GM19035 (cell line): Measurements from ENCODE around the gene SNX18.
A peak's percentile ranks its signal among the peaks of the same experiment; 100 is the strongest.
"Not testable (repeated sequence)": the region's sequence is repeated elsewhere in the genome, so short reads cannot be mapped to it uniquely, and the experiment has no call there.

Source experiments
- ATAC-seq: cut with Tn5 transposase; IDR thresholded peaks from one replicate; pipeline ENCODE4 v1.9.1; 2021; ENCODE audit not compliant: unreplicated experiment

The SNX18 gene

GRCh38 chr5:54517512-54518145, at the start of gene SNX18:
SNX18 (plus strand) TSS chr5:54517759; CDS start chr5:54517953, 194 bp downstream.
- ATAC-seq = peak; percentile 97

GRCh38 chr5:54469622-54470021, 47.9 kb upstream of the SNX18 start:
- no peak for ATAC-seq

- ATAC-seq = no peak
Measured at GRCh38 chr5:54470128-54470527, 47.4 kb upstream of the SNX18 start.

- ATAC-seq = no peak
Measured at GRCh38 chr5:54470677-54471076, 46.9 kb upstream of the SNX18 start.

- no peak for ATAC-seq
Measured at GRCh38 chr5:54471398-54471797, 46.2 kb upstream of the SNX18 start.

- no peak for ATAC-seq
Measured at GRCh38 chr5:54476682-54477081, 40.9 kb upstream of the SNX18 start.

GRCh38 chr5:54477941-54478478, 39.5 kb upstream of the SNX18 start:
- ATAC-seq = no peak

GRCh38 chr5:54480296-54480695, 37.3 kb upstream of the SNX18 start:
- ATAC-seq = no peak

- ATAC-seq = no peak
Measured at GRCh38 chr5:54484219-54484894, 33.2 kb upstream of the SNX18 start.

GRCh38 chr5:54485659-54486058, 31.9 kb upstream of the SNX18 start:
- not testable (repeated sequence) for ATAC-seq

- ATAC-seq = not testable (repeated sequence)
Measured at GRCh38 chr5:54489648-54489979, 27.9 kb upstream of the SNX18 start.

- ATAC-seq = no peak
Measured at GRCh38 chr5:54491326-54491725, 26.2 kb upstream of the SNX18 start.

GRCh38 chr5:54492178-54492577, 25.4 kb upstream of the SNX18 start:
- ATAC-seq = no peak

- no peak for ATAC-seq
Measured at GRCh38 chr5:54495027-54495426, 22.5 kb upstream of the SNX18 start.

GRCh38 chr5:54514291-54514690, 3.3 kb upstream of the SNX18 start:
- no peak for ATAC-seq

- no peak for ATAC-seq
Measured at GRCh38 chr5:54514841-54515432, 2.6 kb upstream of the SNX18 start.

- ATAC-seq = no peak
Measured at GRCh38 chr5:54515634-54516033, 1.9 kb upstream of the SNX18 start.

GRCh38 chr5:54516051-54516655, 1.4 kb upstream of the SNX18 start:
- no peak for ATAC-seq

- ATAC-seq = peak; percentile 8
Measured at GRCh38 chr5:54517174-54517511, 416 bp upstream of the SNX18 start.

- peak; percentile 41 for ATAC-seq
Measured at GRCh38 chr5:54518146-54518817, 723 bp downstream of the SNX18 start.

GRCh38 chr5:54518818-54519508, 1.4 kb downstream of the SNX18 start:
- ATAC-seq = no peak
